Thoracic aorta (tissue), 2 donors: ENCODE data around the gene ZKSCAN4. TPM values are rescaled to one million over a fixed set of nuclear protein-coding genes. Genes with fewer than 3 reads are reported as not detected.
A peak's percentile ranks its signal among the peaks of the same experiment; 100 is the strongest.

ENCODE experiments used
- ATAC-seq: fragments of 150-250 bp; one replicate; pipeline ENCODE4 v1.8.0; 2017; ENCODE audit warnings: low read depth; ENCODE audit not compliant: insufficient number of reproducible peaks, low FRiP score
- DNase-seq: peaks from one replicate; pipeline ENCODE4 v3.0.0-alpha.2; 2020; ENCODE audit warnings: low spot score
- H3K27ac ChIP-seq, 2 donors: fragments of 200-600 bp; sonication (generic); 1 replicate in 1 of 2; 2 replicates in 1 of 2; pipeline ENCODE4 v1.5.1; 2016; ENCODE audit warnings: mild to moderate bottlenecking in 2 of 2, moderate library complexity in 2 of 2
- H3K27me3 ChIP-seq: fragments of 200-600 bp; sonication (generic); replicated peaks from 2 replicates; pipeline ENCODE4 v1.6.0; 2016; ENCODE audit warnings: mild to moderate bottlenecking; ENCODE audit not compliant: insufficient read depth
- H3K36me3 ChIP-seq: fragments of 200-600 bp; sonication (generic); one replicate; pipeline ENCODE4 v1.5.1; 2016
- H3K4me1 ChIP-seq, 2 donors: fragments of 200-600 bp; sonication (generic); 1 replicate in 1 of 2; 2 replicates in 1 of 2; pipeline versions ENCODE4 v1.5.1 to v1.6.0; 2016; ENCODE audit warnings: low read depth in 2 of 2, mild to moderate bottlenecking in 1 of 2; ENCODE audit not compliant: control insufficient read depth in 1 of 2
- H3K4me3 ChIP-seq: fragments of 200-600 bp; sonication (generic); 2 replicates; pipeline ENCODE4 v1.5.1; 2016; ENCODE audit warnings: mild to moderate bottlenecking
- H3K9me3 ChIP-seq: fragments of 200-600 bp; sonication (generic); 2 replicates; pipeline ENCODE4 v1.5.1; 2016
- CTCF ChIP-seq: fragments of 200-600 bp; sonication (generic); IDR thresholded peaks from one replicate; pipeline ENCODE4 v1.5.1; 2019; ENCODE audit warnings: antibody characterized with exemption
- total RNA-seq, 2 donors: library from RNA; depleted of rRNA; stranded (reverse); fragments of >200 nt; gene quantifications; one replicate each; pipeline versions ENCODE4 v1.1.0 to v1.2.3, GENCODE V29; 2016

Gene ZKSCAN4
- total RNA-seq, 2 donors from 2014 or later = 2.3 to 2.4 TPM

GRCh38 chr6:28281288-28282064 is 29.4 kb upstream of the ZKSCAN4 start, which contains the start of gene PGBD1:
TSS of gene PGBD1 (plus strand) at chr6:28281572. CDS start at chr6:28283814, 2,242 bp downstream.
- no peaks in the 10 kb centered on the region for H3K9me3 ChIP-seq
- DNase-seq = peak; percentile 5
- H3K4me1 ChIP-seq = peaks cover 5 to 12% of the 10 kb centered on the region in 2 donors
- peak; percentile 35 for ATAC-seq
- H3K27ac ChIP-seq = peak within 1 kb of the TSS in 1 of 2 donors; percentile 35
- peak within 1 kb of the TSS; percentile 78 for H3K4me3 ChIP-seq
- H3K27me3 ChIP-seq = no peaks in the 10 kb centered on the region
- H3K36me3 ChIP-seq = peaks cover 19% of the 10 kb centered on the region
- no peak for TF ChIP-seq CTCF

GRCh38 chr6:28280595-28281287 is 28.7 kb upstream of the ZKSCAN4 start:
- no peak for ATAC-seq
- no peaks in the 10 kb centered on the region for H3K27me3 ChIP-seq
- H3K36me3 ChIP-seq = peaks cover 26% of the 10 kb centered on the region
- H3K4me1 ChIP-seq = peaks cover 5 to 12% of the 10 kb centered on the region in 2 donors
- no peaks in the 10 kb centered on the region for H3K9me3 ChIP-seq
- no peak overlapping the region for H3K27ac ChIP-seq
- TF ChIP-seq CTCF = no peak
- no peak for DNase-seq
- H3K4me3 ChIP-seq = peak overlapping the region; percentile 78

GRCh38 chr6:28277746-28278145 is 25.7 kb upstream of the ZKSCAN4 start:
- Histone ChIP-seq H3K36me3 (peaks cover 38% of the 10 kb centered on the region), H3K27ac (no peak overlapping the region), H3K4me3 (no peak overlapping the region), H3K4me1 (peaks cover 5 to 9% of the 10 kb centered on the region in 2 donors), H3K9me3 (no peaks in the 10 kb centered on the region), H3K27me3 (no peaks in the 10 kb centered on the region)
- ATAC-seq = no peak
- no peak for TF ChIP-seq CTCF
- DNase-seq = no peak

- no peak for DNase-seq
- Histone ChIP-seq H3K36me3 (peaks cover 47% of the 10 kb centered on the region), H3K4me1 (no peaks in the 10 kb centered on the region), H3K27me3 (no peaks in the 10 kb centered on the region), H3K9me3 (no peaks in the 10 kb centered on the region), H3K4me3 (no peak overlapping the region), H3K27ac (no peak overlapping the region)
- ATAC-seq = no peak
- no peak for TF ChIP-seq CTCF
Measured at GRCh38 chr6:28274888-28275287, 22.8 kb upstream of the ZKSCAN4 start.

GRCh38 chr6:28269492-28269891 is 17.4 kb upstream of the ZKSCAN4 start:
- Histone ChIP-seq H3K4me1 (peaks cover 10 to 19% of the 10 kb centered on the region in 2 donors), H3K27me3 (no peaks in the 10 kb centered on the region), H3K27ac (no peak overlapping the region), H3K4me3 (no peak overlapping the region), H3K9me3 (no peaks in the 10 kb centered on the region), H3K36me3 (peaks cover 24% of the 10 kb centered on the region)
- DNase-seq (no peak), ATAC-seq (peak; percentile 52)
- no peak for TF ChIP-seq CTCF
